ENCODE data around the gene TCN2. TPM values are rescaled to one million over a fixed set of nuclear protein-coding genes. Genes with fewer than 3 reads are reported as not detected.
A peak's percentile ranks its signal among the peaks of the same experiment; 100 is the strongest.
"Not testable (repeated sequence)": the region's sequence is repeated elsewhere in the genome, so short reads cannot be mapped to it uniquely, and the experiment has no call there.

The TCN2 gene
- polyA plus RNA-seq, 6 donors from 2014 or later = 0.80 TPM; not detected in 5

GRCh38 chr22:30671071-30671470 lies 64.1 kb downstream of the TCN2 start:
- Mint-ChIP-seq H3K27ac (peak overlapping the region in 1 of 6 donors; percentile 89), H3K36me3 (no peaks in the 10 kb centered on the region), H3K4me1 (peaks cover 16 to 26% (median 21%) of the 10 kb centered on the region in 3 donors), H3K9me3 (no peaks in the 10 kb centered on the region), H3K4me3 (peak overlapping the region in 1 of 8 donors; percentile 59), H3K27me3 (peaks cover 7 to 21% (median 13%) of the 10 kb centered on the region in 3 donors)
- ATAC-seq (ENCODE audit: low read depth in 2 of 2) = no peak
- no peak for DNase-seq

- Mint-ChIP-seq H3K4me1 (peaks cover 5 to 7% (median 7%) of the 10 kb centered on the region in 3 donors), H3K27ac (no peak overlapping the region), H3K36me3 (no peaks in the 10 kb centered on the region), H3K9me3 (no peaks in the 10 kb centered on the region), H3K27me3 (peaks cover 22 to 42% (median 33%) of the 10 kb centered on the region in 3 donors), H3K4me3 (no peak overlapping the region)
- ATAC-seq (ENCODE audit: low read depth in 2 of 2) = no peak
- no peak for DNase-seq
These were observed 66.2 kb downstream of the TCN2 start for GRCh38 chr22:30673136-30673535.

- Mint-ChIP-seq H3K36me3 (no peaks in the 10 kb centered on the region), H3K4me1 (no peaks in the 10 kb centered on the region), H3K27ac (no peak overlapping the region), H3K9me3 (no peaks in the 10 kb centered on the region), H3K4me3 (no peak overlapping the region), H3K27me3 (peaks cover 30 to 51% (median 44%) of the 10 kb centered on the region in 3 donors)
- DNase-seq (no peak), ATAC-seq (ENCODE audit: low read depth in 2 of 2) (no peak)
These were observed 67.5 kb downstream of the TCN2 start for GRCh38 chr22:30674482-30674881.

- DNase-seq (no peak), ATAC-seq (ENCODE audit: low read depth in 2 of 2) (no peak)
- Mint-ChIP-seq H3K27me3 (peaks cover 30 to 55% (median 47%) of the 10 kb centered on the region in 3 donors), H3K9me3 (no peaks in the 10 kb centered on the region), H3K4me3 (no peak overlapping the region), H3K27ac (no peak overlapping the region), H3K4me1 (no peaks in the 10 kb centered on the region), H3K36me3 (no peaks in the 10 kb centered on the region)
These were observed 68.5 kb downstream of the TCN2 start for GRCh38 chr22:30675436-30675835.

- not testable (repeated sequence) for H3K4me1 Mint-ChIP-seq; H3K9me3 Mint-ChIP-seq; H3K4me3 Mint-ChIP-seq; H3K36me3 Mint-ChIP-seq; H3K27ac Mint-ChIP-seq; DNase-seq; ATAC-seq (ENCODE audit: low read depth in 2 of 2)
- H3K27me3 Mint-ChIP-seq = peaks cover 27 to 57% (median 47%) of the 10 kb centered on the region in 3 donors
These were observed 69.6 kb downstream of the TCN2 start for GRCh38 chr22:30676565-30676964.

Other genes with a start within 250 kb of the TCN2 start
- 1 to 10 TPM in 1 of 6 donors, under 1 TPM in 4, not detected in 1; 0.30 to 1.0 (median 0.95) TPM for gene RNF215, start 219.8 kb upstream of the TCN2 start, polyA plus RNA-seq (ENCODE audit: low read depth in 6 of 6)
- gene SEC14L2, start 210.2 kb upstream of the TCN2 start, polyA plus RNA-seq (ENCODE audit: low read depth in 6 of 6) = 1 to 10 TPM in 3 of 6 donors, under 1 TPM in 3; 0.60 to 2.6 (median 1.0) TPM
- gene MTFP1, start 181.4 kb upstream of the TCN2 start, polyA plus RNA-seq (ENCODE audit: low read depth in 6 of 6) = 10 to 100 TPM in 4 of 6 donors, 1 to 10 TPM in 2; 2.6 to 18.0 (median 13.2) TPM
- not detected for gene SEC14L3, start 135.2 kb upstream of the TCN2 start, polyA plus RNA-seq (ENCODE audit: low read depth in 6 of 6)
- not detected for gene SEC14L4, start 101.5 kb upstream of the TCN2 start, polyA plus RNA-seq (ENCODE audit: low read depth in 6 of 6)
- not detected for gene SEC14L6, start 60.4 kb upstream of the TCN2 start, polyA plus RNA-seq (ENCODE audit: low read depth in 6 of 6)
- under 1 TPM in 4 of 6 donors, not detected in 2; 0.24 to 0.65 (median 0.49) TPM for gene GAL3ST1, start 32.5 kb upstream of the TCN2 start, polyA plus RNA-seq (ENCODE audit: low read depth in 6 of 6)
- 10 to 100 TPM; 25.9 to 49.9 (median 36.9) TPM for gene PES1, start 15.3 kb upstream of the TCN2 start, polyA plus RNA-seq (ENCODE audit: low read depth in 6 of 6)
- under 1 TPM in 5 of 6 donors, not detected in 1; 0.09 to 0.45 (median 0.33) TPM for gene SLC35E4, start 28.6 kb downstream of the TCN2 start, polyA plus RNA-seq (ENCODE audit: low read depth in 6 of 6)
- 10 to 100 TPM in 5 of 6 donors, 1 to 10 TPM in 1; 9.0 to 18.1 (median 12.3) TPM for gene DUSP18, start 60.7 kb downstream of the TCN2 start, polyA plus RNA-seq (ENCODE audit: low read depth in 6 of 6)
- gene OSBP2, start 87.7 kb downstream of the TCN2 start, polyA plus RNA-seq (ENCODE audit: low read depth in 6 of 6) = 1 to 10 TPM in 1 of 6 donors, under 1 TPM in 4, not detected in 1; 0.20 to 1.1 (median 0.61) TPM